GM15510 (cell line): Measurements from ENCODE around the gene TLE4.

Experiments
- POLR2A ChIP-seq: IDR thresholded peaks from 3 replicates; pipeline ENCODE4 v1.6.1; 2011; ENCODE audit warnings: borderline replicate concordance; ENCODE audit not compliant: insufficient read length; ENCODE audit errors: extremely low read depth

The TLE4 gene

DNA sequence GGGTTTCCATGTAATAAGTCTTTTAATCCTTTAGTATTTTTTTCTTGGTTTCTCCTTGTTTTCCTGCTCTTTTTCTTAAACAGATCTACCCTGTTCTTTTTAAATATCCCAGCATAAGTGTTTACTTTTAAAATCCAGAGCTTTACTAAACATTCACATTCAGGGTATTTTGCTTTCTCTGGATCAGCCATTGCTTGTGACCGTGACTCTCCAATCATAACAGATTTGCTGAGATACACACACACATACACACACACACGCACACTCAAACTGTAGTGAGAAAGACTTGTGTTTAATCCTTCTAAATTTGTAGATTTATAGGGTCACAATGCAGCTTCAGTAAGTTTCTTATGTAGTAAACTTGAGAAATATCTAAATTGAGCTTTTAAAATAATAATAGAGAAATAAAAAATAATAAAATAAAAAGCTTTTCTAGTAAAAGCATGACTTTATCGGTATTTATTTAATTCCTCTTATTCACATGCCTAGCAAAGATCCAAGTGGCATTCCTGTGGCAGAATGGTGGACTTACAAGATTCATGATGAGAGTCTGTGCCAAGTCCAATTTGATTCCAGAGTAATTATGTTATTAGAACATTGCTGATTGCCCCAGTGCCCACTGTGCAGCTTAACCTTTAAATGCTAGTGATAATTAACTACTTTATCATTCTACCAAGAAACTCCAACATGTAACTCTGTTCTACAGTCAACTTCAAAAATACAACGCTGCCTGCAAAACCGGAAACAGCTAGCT lies 129.0 kb downstream of the TLE4 start:
- no peak for TF ChIP-seq POLR2A

DNA sequence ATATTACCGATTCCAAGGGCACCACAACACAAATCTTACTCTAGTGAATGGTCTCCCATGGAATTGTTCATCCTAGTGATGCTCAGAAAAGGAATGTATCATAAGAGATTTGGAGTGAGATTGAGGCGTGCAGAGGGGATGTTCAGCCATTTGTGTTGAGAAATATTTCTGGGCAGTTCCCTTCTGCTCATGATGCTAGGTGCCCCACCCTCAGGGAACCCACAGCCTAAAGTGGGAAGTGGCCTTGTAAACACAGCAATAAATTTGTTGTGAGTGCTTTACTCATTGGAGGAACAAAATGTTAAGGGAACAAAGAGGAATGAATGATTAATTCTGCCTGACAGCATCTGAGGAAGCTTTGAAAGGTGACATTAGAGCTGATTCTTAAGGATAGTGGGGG lies 129.9 kb downstream of the TLE4 start:
- TF ChIP-seq POLR2A, result no peak

- TF ChIP-seq POLR2A, result no peak
These were observed 133.9 kb downstream of the TLE4 start for GRCh38 chr9:79705704-79706103.

- TF ChIP-seq POLR2A, result no peak
These were observed 134.7 kb downstream of the TLE4 start for GRCh38 chr9:79706512-79706911.

DNA sequence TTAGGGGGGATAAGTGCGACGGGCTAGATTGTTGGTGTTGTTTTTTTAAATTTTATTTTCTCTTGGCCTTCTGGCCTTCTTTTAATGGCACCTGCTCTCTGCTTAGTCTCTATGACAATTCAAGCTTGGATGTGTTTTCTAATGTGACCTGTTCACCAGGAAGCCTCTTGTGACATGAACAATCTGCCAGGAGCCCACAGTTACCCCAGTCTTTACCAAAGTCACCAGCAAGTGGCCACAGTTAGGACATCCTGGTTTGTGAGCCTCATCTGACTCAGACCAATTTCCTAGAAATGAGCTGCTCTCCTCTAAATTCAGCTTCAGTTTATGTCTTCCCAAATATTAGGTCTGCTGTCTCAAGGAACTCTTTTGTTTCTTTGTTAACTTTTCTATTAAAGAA lies 135.8 kb downstream of the TLE4 start:
- no peak for TF ChIP-seq POLR2A

DNA sequence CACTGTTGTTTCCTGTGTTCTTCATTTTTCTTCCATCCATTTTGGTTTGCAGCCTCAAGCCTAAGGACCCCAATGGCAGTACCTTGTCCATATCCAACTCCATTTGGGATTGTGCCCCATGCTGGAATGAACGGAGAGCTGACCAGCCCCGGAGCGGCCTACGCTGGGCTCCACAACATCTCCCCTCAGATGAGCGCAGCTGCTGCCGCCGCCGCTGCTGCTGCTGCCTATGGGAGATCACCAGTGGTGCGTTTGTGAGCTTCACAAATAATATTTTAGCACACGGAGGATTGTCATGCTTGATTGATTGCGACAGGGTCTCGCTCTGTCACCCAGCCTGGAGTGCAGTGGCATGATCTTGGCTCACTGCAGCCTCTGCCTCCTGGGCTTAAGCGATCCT lies 136.8 kb downstream of the TLE4 start:
- TF ChIP-seq POLR2A, result no peak

GRCh38 chr9:79709743-79710674 lies 138.2 kb downstream of the TLE4 start:
- TF ChIP-seq POLR2A, result no peak

DNA sequence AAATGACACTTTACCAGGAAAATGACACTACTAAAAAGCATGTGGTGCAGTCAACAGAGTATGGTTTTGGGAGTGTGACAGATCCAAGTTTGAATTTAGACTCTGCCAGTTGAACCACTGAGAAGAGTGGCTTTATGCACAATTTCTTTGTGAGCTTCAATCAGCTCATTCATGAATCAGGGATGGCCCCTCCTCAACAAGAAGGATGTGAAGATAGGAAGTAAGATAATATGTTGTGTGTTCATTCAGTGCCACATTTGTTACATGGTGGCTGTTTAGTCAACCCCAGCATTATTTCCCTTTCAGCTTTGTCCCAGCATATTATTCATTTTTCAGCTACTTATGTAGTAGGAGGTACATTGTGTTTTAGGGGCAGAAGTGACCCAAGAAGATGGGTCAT lies 140.1 kb downstream of the TLE4 start:
- no peak for TF ChIP-seq POLR2A

- no peak for TF ChIP-seq POLR2A
These were observed 147.3 kb downstream of the TLE4 start for GRCh38 chr9:79719021-79719420.

GRCh38 chr9:79719989-79720388 lies 148.2 kb downstream of the TLE4 start:
- no peak for TF ChIP-seq POLR2A

DNA sequence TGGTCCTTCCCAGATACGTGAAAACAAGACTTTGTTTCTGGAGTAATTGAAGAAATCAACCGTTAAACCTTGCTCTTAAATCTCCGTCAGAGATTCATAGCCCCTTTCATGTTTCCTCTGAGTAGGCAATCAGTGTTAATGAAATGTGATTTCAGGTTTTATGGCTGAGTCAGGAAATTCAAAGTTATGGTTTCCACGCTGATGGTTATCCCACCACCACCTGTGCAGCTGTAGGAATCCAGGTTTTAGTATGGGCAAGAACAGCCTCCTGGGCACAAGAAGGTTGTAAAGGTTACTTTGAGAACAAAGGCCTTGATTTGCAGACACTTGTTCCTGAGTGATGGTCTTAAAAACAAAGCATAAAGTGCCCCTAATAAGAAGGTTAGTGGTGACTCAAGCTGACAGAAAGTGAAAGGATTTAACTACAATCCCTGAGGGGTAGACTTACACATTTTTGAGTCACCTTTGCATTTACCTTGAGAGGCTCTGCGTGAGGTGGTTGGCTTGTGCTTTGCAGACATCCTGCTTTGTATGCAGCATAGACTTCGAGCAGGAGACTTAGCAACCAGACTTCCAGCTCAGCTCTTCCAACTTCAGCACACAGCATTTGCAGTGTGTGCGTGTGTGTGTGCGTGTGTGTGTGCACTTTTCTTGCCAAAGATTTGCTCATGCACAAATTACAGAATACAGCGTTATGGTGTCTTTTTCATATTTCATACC lies 159.6 kb downstream of the TLE4 start:
- TF ChIP-seq POLR2A, result no peak

DNA sequence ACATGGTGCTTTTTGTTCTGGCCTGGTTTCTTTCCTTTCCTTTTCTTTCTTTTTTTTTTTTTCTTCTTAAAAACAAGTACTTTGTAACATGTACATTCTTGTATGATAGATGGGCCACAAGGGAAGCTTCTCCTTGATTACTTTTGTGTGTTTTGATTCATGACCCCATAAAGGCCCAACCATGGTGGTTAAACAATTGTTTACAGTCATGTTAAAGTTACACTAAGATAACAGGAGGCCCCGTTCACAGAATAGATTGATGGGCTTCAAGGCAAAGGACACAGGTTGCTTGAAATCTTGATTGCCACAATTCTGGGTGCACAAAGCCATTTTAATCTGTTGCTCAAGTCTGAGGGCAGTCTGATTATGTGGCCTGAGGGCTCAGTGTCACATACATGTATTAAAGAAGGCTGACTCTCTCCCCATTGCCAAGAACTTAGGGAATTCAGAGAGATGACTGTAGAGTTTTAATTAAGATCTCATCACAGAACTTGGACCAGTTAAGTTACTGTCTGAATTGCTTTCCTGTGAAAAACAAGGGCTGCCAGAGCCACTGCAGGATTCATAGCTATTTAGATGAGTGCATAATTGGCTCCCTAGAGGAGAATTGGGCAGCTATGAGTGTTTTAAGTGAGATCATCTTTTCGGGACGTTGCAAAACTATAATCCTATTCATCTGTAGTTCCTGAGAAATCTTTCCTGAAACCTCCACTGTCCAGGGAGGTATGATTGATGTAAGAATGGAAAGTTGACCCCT lies 163.4 kb downstream of the TLE4 start:
- TF ChIP-seq POLR2A, result no peak

- TF ChIP-seq POLR2A, result no peak
These were observed 164.3 kb downstream of the TLE4 start for GRCh38 chr9:79736051-79736450.

DNA sequence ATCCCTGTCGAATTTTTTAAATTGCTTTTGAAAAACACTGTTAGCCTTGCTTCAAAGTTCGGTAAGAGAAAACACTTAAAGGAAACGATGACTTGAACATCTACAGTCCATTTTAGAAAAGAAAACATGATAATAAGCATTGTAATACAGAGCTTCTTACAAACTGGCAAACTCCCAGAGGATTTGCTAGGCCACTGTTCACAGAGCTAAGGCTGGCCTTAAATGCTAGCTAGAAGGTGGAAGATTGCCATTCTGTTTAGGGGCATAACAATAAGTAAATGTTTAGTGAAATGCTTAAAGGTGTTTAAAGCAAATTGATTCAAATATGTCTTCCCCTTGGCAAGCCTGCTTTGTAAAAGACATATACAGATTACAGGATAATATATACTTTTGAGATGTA lies 169.6 kb downstream of the TLE4 start:
- TF ChIP-seq POLR2A, result no peak
